Measurements from ENCODE around the gene LRCOL1.

DNA sequence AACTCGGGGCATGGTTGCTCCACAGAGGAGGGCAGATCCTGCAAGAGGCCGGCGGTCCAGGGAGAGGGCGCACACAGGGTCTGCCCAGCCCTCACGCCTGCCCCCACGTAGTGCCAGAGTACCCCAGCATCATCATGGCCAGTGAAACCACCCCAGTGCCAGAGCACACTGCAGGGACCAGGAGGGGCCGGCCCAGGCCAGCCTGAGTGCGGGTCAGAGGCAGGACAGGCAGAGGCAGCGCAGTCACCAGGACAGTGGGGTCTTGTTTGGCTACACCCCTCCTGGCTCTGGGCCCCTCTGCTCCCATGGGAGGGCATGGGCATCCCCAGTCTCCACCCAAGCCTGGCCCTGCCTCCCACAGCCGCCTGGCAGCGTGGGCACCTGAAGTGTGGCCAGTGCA, 34.7 kb downstream of the LRCOL1 start:
- TF ChIP-seq, protein P1, sequence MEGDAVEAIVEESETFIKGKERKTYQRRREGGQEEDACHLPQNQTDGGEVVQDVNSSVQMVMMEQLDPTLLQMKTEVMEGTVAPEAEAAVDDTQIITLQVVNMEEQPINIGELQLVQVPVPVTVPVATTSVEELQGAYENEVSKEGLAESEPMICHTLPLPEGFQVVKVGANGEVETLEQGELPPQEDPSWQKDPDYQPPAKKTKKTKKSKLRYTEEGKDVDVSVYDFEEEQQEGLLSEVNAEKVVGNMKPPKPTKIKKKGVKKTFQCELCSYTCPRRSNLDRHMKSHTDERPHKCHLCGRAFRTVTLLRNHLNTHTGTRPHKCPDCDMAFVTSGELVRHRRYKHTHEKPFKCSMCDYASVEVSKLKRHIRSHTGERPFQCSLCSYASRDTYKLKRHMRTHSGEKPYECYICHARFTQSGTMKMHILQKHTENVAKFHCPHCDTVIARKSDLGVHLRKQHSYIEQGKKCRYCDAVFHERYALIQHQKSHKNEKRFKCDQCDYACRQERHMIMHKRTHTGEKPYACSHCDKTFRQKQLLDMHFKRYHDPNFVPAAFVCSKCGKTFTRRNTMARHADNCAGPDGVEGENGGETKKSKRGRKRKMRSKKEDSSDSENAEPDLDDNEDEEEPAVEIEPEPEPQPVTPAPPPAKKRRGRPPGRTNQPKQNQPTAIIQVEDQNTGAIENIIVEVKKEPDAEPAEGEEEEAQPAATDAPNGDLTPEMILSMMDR (CRISPR knock-in tag; IDR thresholded peaks at IDR 0.05): no peak
- TF ChIP-seq DNMT3B (CRISPR knock-in tag; conservative IDR thresholded peaks at IDR 0.05) (no peak), POLR2AphosphoS5 (IDR thresholded peaks at IDR 0.05; ENCODE audit: low read depth, low read length) (no peak), MAFK (conservative IDR thresholded peaks at IDR 0.05 in 1 of 2, IDR thresholded peaks at IDR 0.05 in 1 of 2; ENCODE audit: low read length in 2 of 2) (no peak), POLR2A (IDR thresholded peaks at IDR 0.05; ENCODE audit: insufficient read depth in 1 of 2, low read depth in 2 of 2, low read length in 2 of 2) (no peak)
- TF ChIP-seq, protein P2, sequence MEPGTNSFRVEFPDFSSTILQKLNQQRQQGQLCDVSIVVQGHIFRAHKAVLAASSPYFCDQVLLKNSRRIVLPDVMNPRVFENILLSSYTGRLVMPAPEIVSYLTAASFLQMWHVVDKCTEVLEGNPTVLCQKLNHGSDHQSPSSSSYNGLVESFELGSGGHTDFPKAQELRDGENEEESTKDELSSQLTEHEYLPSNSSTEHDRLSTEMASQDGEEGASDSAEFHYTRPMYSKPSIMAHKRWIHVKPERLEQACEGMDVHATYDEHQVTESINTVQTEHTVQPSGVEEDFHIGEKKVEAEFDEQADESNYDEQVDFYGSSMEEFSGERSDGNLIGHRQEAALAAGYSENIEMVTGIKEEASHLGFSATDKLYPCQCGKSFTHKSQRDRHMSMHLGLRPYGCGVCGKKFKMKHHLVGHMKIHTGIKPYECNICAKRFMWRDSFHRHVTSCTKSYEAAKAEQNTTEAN (CRISPR knock-in tag; conservative IDR thresholded peaks at IDR 0.05): no peak
- TF ChIP-seq, protein P3, sequence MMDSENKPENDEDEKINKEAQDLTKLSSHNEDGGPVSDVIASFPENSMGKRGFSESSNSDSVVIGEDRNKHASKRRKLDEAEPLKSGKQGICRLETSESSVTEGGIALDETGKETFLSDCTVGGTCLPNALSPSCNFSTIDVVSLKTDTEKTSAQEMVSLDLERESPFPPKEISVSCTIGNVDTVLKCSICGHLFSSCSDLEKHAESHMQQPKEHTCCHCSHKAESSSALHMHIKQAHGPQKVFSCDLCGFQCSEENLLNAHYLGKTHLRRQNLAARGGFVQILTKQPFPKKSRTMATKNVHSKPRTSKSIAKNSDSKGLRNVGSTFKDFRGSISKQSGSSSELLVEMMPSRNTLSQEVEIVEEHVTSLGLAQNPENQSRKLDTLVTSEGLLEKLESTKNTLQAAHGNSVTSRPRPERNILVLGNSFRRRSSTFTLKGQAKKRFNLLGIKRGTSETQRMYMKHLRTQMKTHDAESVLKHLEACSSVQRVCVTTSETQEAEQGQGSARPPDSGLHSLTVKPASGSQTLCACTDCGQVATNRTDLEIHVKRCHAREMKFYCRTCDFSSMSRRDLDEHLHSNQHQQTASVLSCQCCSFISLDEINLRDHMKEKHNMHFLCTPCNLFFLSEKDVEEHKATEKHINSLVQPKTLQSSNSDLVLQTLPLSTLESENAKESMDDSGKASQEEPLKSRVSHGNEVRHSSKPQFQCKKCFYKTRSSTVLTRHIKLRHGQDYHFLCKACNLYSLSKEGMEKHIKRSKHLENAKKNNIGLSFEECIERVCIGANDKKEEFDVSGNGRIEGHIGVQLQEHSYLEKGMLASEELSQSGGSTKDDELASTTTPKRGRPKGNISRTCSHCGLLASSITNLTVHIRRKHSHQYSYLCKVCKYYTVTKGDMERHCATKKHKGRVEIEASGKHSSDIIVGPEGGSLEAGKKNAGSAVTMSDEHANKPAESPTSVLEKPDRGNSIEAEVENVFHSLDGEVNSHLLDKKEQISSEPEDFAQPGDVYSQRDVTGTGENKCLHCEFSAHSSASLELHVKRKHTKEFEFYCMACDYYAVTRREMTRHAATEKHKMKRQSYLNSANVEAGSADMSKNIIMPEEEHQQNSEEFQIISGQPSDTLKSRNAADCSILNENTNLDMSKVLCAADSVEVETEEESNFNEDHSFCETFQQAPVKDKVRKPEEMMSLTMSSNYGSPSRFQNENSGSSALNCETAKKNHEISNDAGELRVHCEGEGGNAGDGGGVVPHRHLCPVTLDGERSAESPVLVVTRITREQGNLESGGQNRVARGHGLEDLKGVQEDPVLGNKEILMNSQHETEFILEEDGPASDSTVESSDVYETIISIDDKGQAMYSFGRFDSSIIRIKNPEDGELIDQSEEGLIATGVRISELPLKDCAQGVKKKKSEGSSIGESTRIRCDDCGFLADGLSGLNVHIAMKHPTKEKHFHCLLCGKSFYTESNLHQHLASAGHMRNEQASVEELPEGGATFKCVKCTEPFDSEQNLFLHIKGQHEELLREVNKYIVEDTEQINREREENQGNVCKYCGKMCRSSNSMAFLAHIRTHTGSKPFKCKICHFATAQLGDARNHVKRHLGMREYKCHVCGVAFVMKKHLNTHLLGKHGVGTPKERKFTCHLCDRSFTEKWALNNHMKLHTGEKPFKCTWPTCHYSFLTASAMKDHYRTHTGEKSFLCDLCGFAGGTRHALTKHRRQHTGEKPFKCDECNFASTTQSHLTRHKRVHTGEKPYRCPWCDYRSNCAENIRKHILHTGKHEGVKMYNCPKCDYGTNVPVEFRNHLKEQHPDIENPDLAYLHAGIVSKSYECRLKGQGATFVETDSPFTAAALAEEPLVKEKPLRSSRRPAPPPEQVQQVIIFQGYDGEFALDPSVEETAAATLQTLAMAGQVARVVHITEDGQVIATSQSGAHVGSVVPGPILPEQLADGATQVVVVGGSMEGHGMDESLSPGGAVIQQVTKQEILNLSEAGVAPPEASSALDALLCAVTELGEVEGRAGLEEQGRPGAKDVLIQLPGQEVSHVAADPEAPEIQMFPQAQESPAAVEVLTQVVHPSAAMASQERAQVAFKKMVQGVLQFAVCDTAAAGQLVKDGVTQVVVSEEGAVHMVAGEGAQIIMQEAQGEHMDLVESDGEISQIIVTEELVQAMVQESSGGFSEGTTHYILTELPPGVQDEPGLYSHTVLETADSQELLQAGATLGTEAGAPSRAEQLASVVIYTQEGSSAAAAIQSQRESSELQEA (CRISPR knock-in tag; IDR thresholded peaks at IDR 0.05; ENCODE audit: not compliant biosample characterization): no peak

Data from HepG2 (cell line).